ENCODE data around the gene TRIO.

Gene TRIO

DNA sequence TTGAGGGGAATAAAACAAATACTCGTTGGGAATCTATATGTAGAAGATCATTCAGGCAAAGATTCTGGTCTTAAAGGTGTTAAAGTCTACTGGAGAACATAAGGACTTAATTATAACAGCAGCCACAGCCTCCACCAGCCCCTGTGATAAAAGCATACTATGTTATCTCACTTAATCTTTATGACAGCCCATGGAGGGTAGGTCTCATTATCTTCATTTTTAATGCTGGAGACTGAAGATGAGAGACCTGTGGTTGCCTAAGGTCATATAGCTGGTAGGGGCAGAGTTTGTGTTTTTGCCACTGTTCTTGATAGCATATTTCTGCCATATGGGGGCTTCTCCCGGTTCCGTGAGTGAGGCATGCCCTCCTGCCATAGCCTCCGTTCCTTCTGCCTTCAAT, 88.7 kb downstream of the TRIO start:
- TF ChIP-seq, protein P1, sequence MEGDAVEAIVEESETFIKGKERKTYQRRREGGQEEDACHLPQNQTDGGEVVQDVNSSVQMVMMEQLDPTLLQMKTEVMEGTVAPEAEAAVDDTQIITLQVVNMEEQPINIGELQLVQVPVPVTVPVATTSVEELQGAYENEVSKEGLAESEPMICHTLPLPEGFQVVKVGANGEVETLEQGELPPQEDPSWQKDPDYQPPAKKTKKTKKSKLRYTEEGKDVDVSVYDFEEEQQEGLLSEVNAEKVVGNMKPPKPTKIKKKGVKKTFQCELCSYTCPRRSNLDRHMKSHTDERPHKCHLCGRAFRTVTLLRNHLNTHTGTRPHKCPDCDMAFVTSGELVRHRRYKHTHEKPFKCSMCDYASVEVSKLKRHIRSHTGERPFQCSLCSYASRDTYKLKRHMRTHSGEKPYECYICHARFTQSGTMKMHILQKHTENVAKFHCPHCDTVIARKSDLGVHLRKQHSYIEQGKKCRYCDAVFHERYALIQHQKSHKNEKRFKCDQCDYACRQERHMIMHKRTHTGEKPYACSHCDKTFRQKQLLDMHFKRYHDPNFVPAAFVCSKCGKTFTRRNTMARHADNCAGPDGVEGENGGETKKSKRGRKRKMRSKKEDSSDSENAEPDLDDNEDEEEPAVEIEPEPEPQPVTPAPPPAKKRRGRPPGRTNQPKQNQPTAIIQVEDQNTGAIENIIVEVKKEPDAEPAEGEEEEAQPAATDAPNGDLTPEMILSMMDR (conservative IDR thresholded peaks at IDR 0.05; ENCODE audit: low read depth, low read length): no peak
- no peak overlapping the region for H3K4me3 ChIP-seq (ENCODE audit: low read depth, low read length)
- no peak for DNase-seq (ENCODE audit: low read depth)

DNA sequence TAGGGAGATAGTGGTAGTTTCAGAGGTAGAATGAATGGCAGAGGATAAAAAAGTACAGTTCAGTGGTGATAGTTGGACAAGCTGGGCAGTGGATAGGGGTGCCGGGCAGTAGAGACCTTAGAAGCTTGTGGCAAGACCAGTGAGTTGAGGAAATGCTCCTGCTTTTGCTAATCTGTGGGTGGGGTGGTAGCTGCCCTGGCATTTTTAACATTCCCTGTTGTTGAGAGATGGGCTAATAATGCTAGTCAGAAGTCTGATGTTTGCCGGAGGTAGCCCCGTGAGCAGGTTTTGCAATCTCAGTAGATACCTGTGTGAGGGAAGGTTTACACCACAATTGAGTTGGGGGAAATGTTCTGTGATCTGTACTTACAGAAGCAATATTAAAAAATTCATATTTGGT, 91.1 kb downstream of the TRIO start:
- no peak overlapping the region for H3K4me3 ChIP-seq (ENCODE audit: low read depth, low read length)
- DNase-seq (ENCODE audit: low read depth): peak; percentile 60

DNA sequence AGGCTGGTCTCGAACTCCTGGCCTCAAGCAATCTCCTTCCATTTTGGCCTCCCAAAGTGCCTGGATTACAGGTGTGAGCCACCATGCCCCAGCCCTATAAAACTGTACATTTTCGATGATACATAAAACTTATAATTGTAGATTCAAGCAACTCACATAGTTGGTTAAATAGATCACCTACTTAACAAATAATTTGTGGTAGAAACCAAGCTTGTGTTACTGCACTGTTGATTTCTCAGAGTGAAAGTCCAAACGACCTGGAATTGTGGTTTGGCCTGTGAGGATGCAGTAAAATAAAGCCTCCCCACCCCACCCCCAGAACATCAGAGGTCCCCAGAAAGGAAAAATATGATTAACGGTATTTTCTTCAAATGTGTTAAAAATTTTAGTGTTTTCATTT, 92.7 kb downstream of the TRIO start:
- TF ChIP-seq, protein P1 (conservative IDR thresholded peaks at IDR 0.05; ENCODE audit: low read depth, low read length): no peak
- no peak overlapping the region for H3K4me3 ChIP-seq (ENCODE audit: low read depth, low read length)
- no peak for DNase-seq (ENCODE audit: low read depth)

More for the DNA sequence above, 91.1 kb downstream of the TRIO start:
- TF ChIP-seq, protein P1 (conservative IDR thresholded peaks at IDR 0.05; ENCODE audit: low read depth, low read length): no peak

DNA sequence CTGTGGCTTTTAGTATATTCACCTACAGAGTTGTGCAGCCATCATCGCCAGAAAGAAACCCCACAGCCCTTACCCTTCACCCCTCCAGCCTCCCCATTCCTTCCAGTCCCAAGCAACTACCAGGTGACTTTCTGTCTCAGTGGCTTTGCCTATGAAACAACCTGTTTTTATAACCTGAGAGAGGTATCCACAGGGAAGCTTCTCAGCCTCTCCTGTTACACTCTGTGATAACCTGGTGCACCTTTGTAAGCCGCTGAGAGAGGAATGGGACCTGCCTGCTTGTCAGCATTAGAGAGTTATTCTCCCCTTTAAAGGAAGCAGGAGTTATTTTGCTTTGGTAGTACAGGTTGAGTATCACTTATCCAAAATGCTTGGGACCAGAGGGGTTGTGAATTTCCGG, 93.6 kb downstream of the TRIO start:
- no peak for DNase-seq (ENCODE audit: low read depth)
- H3K4me3 ChIP-seq (ENCODE audit: low read depth, low read length): no peak overlapping the region
- TF ChIP-seq, protein P1 (conservative IDR thresholded peaks at IDR 0.05; ENCODE audit: low read depth, low read length): no peak

DNA sequence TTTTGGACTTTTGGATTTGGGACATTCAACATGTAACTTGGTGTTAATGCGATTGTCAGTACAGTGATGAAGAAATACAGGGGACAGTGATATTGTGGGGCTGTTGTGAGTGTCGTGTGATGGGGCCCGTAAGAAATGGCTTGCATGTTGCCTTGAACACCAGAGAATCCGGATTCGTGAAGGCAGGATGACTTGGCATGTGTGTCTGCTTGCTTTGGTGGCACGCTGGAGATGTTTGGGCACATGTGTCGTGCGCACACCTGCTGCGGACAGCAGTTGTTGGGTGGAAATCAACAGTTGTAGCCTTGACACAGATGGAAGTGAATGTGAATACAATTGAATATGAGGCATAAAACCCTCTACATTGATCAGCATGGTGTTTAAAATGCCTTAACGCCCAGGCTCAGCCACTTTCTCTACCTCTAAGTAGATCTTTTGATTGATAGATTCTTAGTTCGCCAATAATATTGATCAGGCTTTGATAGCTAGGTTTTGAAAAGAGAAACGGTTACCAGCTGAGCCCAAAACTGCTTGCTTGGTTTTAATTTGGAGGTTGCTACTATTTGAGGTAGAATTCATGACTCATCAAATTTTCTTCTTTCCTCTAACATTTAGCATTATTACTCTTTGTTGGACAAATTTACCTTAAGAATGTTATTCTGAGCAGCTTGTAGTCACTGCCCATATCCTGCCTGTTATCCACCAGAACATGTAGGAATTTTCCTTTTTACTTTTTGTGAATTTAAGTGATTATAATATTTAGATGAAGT, 94.4 kb downstream of the TRIO start:
- DNase-seq (ENCODE audit: low read depth): no peak
- TF ChIP-seq, protein P1 (conservative IDR thresholded peaks at IDR 0.05; ENCODE audit: low read depth, low read length): no peak

DNA sequence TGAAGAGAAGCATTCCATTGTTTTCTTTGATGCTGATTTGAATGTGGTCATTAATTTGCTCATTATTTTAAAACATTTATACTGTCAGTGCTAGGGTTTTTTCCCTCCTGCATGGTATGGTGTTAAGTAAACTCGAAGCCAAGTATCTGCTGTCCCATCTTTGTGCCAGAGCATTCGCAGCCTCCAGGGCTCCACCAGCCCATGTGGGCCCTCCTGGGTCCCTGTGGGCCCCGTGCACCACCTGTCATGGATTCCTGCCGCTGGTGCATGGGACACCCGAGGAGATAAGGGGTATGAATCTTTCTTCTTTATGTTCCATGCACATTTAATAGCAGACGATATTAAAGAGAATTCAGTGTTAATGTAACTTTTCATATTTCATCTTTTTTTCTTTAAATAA, 95.1 kb downstream of the TRIO start:
- H3K4me3 ChIP-seq (ENCODE audit: low read depth, low read length): no peak overlapping the region
- TF ChIP-seq, protein P1 (conservative IDR thresholded peaks at IDR 0.05; ENCODE audit: low read depth, low read length): no peak

More for the DNA sequence above, 94.4 kb downstream of the TRIO start:
- no peak overlapping the region for H3K4me3 ChIP-seq (ENCODE audit: low read depth, low read length)

DNA sequence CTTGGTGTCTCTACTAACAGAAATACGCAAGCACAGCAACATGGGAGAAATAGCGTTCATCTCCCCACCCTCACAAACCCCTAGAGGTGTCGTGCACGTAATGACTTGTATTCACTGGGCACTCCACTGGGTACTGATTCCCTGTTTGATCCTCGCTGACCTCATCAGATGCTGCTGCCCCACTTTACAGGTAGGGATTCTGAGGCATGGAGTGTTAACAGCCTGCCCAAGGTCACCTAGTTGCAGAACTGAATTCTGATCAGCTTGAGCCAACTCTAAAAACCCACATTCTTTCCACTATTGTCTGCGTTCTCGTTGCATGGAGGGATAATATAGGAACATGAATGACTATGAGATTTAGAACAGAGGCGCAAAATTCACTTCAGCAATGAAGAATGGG, 96.3 kb downstream of the TRIO start:
- no peak for DNase-seq (ENCODE audit: low read depth)
- no peak overlapping the region for H3K4me3 ChIP-seq (ENCODE audit: low read depth, low read length)
- TF ChIP-seq, protein P1 (conservative IDR thresholded peaks at IDR 0.05; ENCODE audit: low read depth, low read length): no peak

More for the DNA sequence above, 95.1 kb downstream of the TRIO start:
- no peak for DNase-seq (ENCODE audit: low read depth)

Data from choroid plexus epithelial cell (primary cell).